AG09309 (cell line): Measurements from ENCODE around the gene LRRC4C.

Experiments used
- DNase-seq: peaks from one replicate; pipeline ENCODE4 v3.0.0-alpha.2; 2010; ENCODE audit warnings: low read depth
- H3K4me3 ChIP-seq: 2 replicates; pipeline ENCODE4 v1.5.1; 2011; ENCODE audit warnings: mild to moderate bottlenecking, low read depth, low read length, moderate library complexity; ENCODE audit not compliant: control insufficient read depth
- CTCF ChIP-seq: IDR thresholded peaks from 2 replicates; pipeline ENCODE4 v1.5.1; 2011; ENCODE audit warnings: mild to moderate bottlenecking, low read depth, low read length, inconsistent platforms; ENCODE audit not compliant: insufficient read depth, control insufficient read depth; ENCODE audit errors: missing control alignments

LRRC4C gene

DNA sequence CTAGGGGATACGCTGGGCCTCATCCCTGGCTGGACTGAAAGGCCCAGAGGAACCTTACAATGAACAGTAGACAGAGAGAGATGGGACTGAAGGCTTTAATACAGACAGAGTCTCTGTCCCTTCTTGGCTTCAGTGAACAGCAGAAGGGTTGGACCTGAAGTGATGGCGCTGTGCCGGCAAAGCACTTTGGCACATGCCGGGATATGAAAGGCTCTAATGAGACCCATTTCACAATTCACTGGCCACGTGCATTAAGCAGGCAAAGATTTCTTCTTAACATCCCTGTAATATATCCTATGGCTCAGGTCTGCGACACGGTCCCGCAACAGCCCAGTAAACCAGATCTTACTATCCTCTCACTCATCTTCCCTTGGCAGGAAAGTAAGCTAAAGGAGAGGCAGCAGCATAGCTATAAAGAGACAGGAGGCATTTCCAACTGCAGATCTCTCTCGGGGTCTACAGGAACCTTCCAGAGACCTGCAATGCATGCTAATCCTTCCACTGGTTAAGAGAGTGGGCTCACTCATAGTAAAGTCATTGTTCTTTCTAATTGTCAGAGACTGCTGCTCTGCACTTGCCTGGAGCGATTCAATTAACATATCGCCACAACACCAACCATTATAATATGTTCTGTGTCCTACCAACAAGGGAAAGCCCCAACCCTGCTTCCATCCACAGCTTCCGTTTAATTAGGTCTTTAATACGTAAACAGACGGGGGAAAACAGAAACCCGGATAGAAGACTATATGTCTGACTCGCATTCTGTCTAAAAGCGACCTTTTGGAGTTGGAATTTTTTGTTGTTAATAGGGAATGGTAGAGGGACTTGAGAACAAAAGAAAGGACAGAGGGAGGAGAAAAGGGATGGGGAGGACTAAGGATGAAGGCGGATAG is 1179.0 kb downstream of the LRRC4C start:
- no peak for TF ChIP-seq CTCF
- no peak overlapping the region for H3K4me3 ChIP-seq
- no peak for DNase-seq

DNA sequence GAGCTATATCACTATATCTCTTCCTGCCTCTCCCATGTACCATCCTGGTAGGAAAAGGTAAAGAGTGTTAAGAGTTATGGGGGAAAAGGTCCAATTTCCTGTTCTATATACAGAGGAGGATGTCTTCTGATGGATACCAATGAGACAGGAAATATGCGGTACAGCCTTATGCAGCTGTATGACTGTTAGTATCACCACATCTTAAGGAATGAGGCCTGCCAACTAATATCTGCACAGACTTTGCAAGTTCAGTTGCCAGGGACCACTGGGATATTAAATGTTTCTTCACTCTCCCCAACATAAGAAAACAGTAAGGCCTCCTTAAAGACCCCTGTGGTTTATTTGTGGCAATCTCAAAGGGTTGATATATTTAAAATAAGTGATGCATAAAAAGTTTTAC is 1182.5 kb downstream of the LRRC4C start:
- no peak for DNase-seq
- TF ChIP-seq CTCF: no peak
- H3K4me3 ChIP-seq: no peak overlapping the region

GRCh38 chr11:40274017-40274416 is 1185.4 kb downstream of the LRRC4C start:
- no peak overlapping the region for H3K4me3 ChIP-seq
- no peak for TF ChIP-seq CTCF
- no peak for DNase-seq

GRCh38 chr11:40273192-40273732 is 1186.2 kb downstream of the LRRC4C start:
- no peak overlapping the region for H3K4me3 ChIP-seq
- DNase-seq: no peak
- TF ChIP-seq CTCF: no peak

- TF ChIP-seq CTCF: no peak
- H3K4me3 ChIP-seq: no peak overlapping the region
- no peak for DNase-seq
Measured at GRCh38 chr11:40271361-40271760, 1188.1 kb downstream of the LRRC4C start.

GRCh38 chr11:40269865-40270264 is 1189.6 kb downstream of the LRRC4C start:
- no peak overlapping the region for H3K4me3 ChIP-seq
- TF ChIP-seq CTCF: no peak
- DNase-seq: no peak
